K562 (cell line): ENCODE measurements around the gene GPX5. TPM values are rescaled to one million over a fixed set of nuclear protein-coding genes. Genes with fewer than 3 reads are reported as not detected.
"Not testable (repeated sequence)": the region's sequence is repeated elsewhere in the genome, so short reads cannot be mapped to it uniquely, and the experiment has no call there.

Source experiments
- ATF7 ChIP-seq: fragments of 450-650 bp; IDR thresholded peaks from 2 replicates; pipeline ENCODE4 v1.7.1; 2014; ENCODE audit warnings: mild to moderate bottlenecking, moderate library complexity
- BCL6 ChIP-seq: fragments of 250-450 bp; sonication (Bioruptor Pico); IDR thresholded peaks from 2 replicates; pipeline ENCODE4 v1.4.0; 2020
- CHAMP1 ChIP-seq: fragments of 450-650 bp; IDR thresholded peaks from 2 replicates; pipeline ENCODE4 v1.6.1; 2016; ENCODE audit warnings: mild to moderate bottlenecking
- DEAF1 ChIP-seq: fragments of 450-650 bp; formaldehyde crosslinking; IDR thresholded peaks from 2 replicates; pipeline ENCODE4 v1.4.0; 2020; ENCODE audit warnings: mild to moderate bottlenecking, moderate library complexity
- EHMT2 ChIP-seq: fragments of 450-650 bp; IDR thresholded peaks from 2 replicates; pipeline ENCODE4 v1.6.1; 2018; ENCODE audit warnings: antibody characterized with exemption
- FOSL1 ChIP-seq: fragments of 200-800 bp; sonication (Bioruptor generic); conservative IDR thresholded peaks from 2 replicates; pipeline ENCODE4 v1.6.1; 2016; ENCODE audit warnings: missing genetic modification characterization, missing compliant biosample characterization
- FOXM1 ChIP-seq, 2 experiments: fragments of 450-650 bp in 1 of 2; sonication (generic) in 1 of 2; formaldehyde crosslinking in 1 of 2; IDR thresholded peaks; 2 replicates each; pipeline versions ENCODE4 v1.6.1 to v1.9.0; 2017 to 2022; ENCODE audit warnings: low read depth in 2 of 2, mild to moderate bottlenecking in 2 of 2, missing genetic modification reagents in 1 of 2, moderate library complexity in 1 of 2
- HDAC1 ChIP-seq, 2 experiments: fragments of 450-650 bp; IDR thresholded peaks; 2 replicates each; pipeline ENCODE4 v1.6.1; 2016 to 2017; ENCODE audit warnings: inconsistent platforms in 1 of 2, mild to moderate bottlenecking in 1 of 2, moderate library complexity in 1 of 2
- HDAC3 ChIP-seq: fragments of 450-650 bp; IDR thresholded peaks from 2 replicates; pipeline ENCODE4 v1.6.1; 2018; ENCODE audit warnings: borderline replicate concordance, mild to moderate bottlenecking, moderate library complexity; ENCODE audit not compliant: partially characterized antibody
- MEF2D ChIP-seq: conservative IDR thresholded peaks from 2 replicates; pipeline ENCODE4 v1.6.1; 2016; ENCODE audit warnings: low read depth, missing genetic modification characterization, missing compliant biosample characterization
- MEIS2 ChIP-seq: fragments of 450-650 bp; IDR thresholded peaks from 2 replicates; pipeline ENCODE4 v1.6.1; 2014; ENCODE audit warnings: mild to moderate bottlenecking; ENCODE audit not compliant: partially characterized antibody
- MYC ChIP-seq, 2 experiments: fragments of 250-450 bp in 1 of 2; sonication (Bioruptor Pico) in 1 of 2; IDR thresholded peaks; 2 replicates each; pipeline versions ENCODE4 v1.5.1 to v1.6.1; 2012 to 2021; ENCODE audit warnings: low read depth in 2 of 2, borderline replicate concordance in 1 of 2, improper control_type of control experiment in 1 of 2, low read length in 1 of 2, mild to moderate bottlenecking in 1 of 2, moderate library complexity in 1 of 2
- NCOR1 ChIP-seq: fragments of 450-650 bp; IDR thresholded peaks from 2 replicates; pipeline ENCODE4 v1.6.1; 2016; ENCODE audit warnings: mild to moderate bottlenecking, moderate library complexity
- NFATC3 ChIP-seq: fragments of 450-650 bp; IDR thresholded peaks from 2 replicates; pipeline ENCODE4 v1.6.1; 2017; ENCODE audit warnings: mild to moderate bottlenecking
- NFIC ChIP-seq: fragments of 450-650 bp; IDR thresholded peaks from 2 replicates; pipeline ENCODE4 v1.6.1; 2017; ENCODE audit warnings: mild to moderate bottlenecking, inconsistent platforms
- NR4A1 ChIP-seq, 2 experiments: fragments of 250-450 bp in 1 of 2; fragments of 450-650 bp in 1 of 2; sonication (Bioruptor Pico) in 1 of 2; IDR thresholded peaks; 2 replicates each; pipeline versions ENCODE4 v1.4.0 to v1.6.1; 2016 to 2020; ENCODE audit warnings: mild to moderate bottlenecking in 2 of 2, missing compliant biosample characterization in 1 of 2, missing genetic modification characterization in 1 of 2, moderate library complexity in 1 of 2
- SMAD1 ChIP-seq: fragments of 150-350 bp; IDR thresholded peaks from 2 replicates; pipeline ENCODE4 v1.6.1; 2014; ENCODE audit warnings: low read length, low read depth; ENCODE audit not compliant: partially characterized antibody
- SOX6 ChIP-seq: fragments of 450-650 bp; IDR thresholded peaks from 2 replicates; pipeline ENCODE4 v1.6.1; 2014; ENCODE audit warnings: mild to moderate bottlenecking
- STAT5A ChIP-seq: IDR thresholded peaks from 2 replicates; pipeline ENCODE4 v1.6.1; 2012; ENCODE audit warnings: low read length, inconsistent platforms, borderline replicate concordance
- ZNF316 ChIP-seq: fragments of 450-650 bp; IDR thresholded peaks from 2 replicates; pipeline ENCODE4 v1.6.1; 2016
- polyA plus RNA-seq, 8 experiments: library from polyadenylated mRNA; depleted of rRNA in 4 of 8; stranded (reverse) in 5 of 8; unstranded in 3 of 8; fragments of >200 nt; fragmentation: Nextera tagmentation in 2 of 8; fragmentation: Illumina TruSeq in 1 of 8; extraction: Ambion mirVana in 2 of 8; extraction: Trizol in 1 of 8; gene quantifications; 2 replicates each; pipeline versions ENCODE4 v1.2.1 to v1.2.3, GENCODE V29; 2011 to 2014; ENCODE audit warnings: inconsistent platforms in 1 of 8, missing spikeins in 1 of 8
- total RNA-seq, 7 experiments: library from RNA; depleted of rRNA in 6 of 7; stranded (reverse); fragments of >200 nt in 6 of 7; fragmentation: Illumina TruSeq in 2 of 7; extraction: Trizol in 2 of 7; gene quantifications; 2 replicates each; pipeline versions ENCODE4 v1.2.1 to v1.2.3, GENCODE V29; 2011 to 2021; ENCODE audit warnings: low replicate concordance in 1 of 7
- TF ChIP-seq, protein P1 (sequence below): fragments of 450-650 bp; formaldehyde crosslinking; IDR thresholded peaks from 2 replicates; pipeline ENCODE4 v1.4.0; 2020; ENCODE audit warnings: mild to moderate bottlenecking
- TF ChIP-seq, protein P2 (sequence below): IDR thresholded peaks from 2 replicates; pipeline ENCODE4 v1.6.1; 2012; ENCODE audit warnings: low read depth, low read length, improper control_type of control experiment, borderline replicate concordance

GPX5 gene
- total and polyA plus RNA-seq, 9 of the 15 experiments (the other 6 are each of a cell fraction or from before 2014, with no cell fraction given) = 0.07 to 0.18 (median 0.15) TPM; not detected in 6

- TF ChIP-seq CHAMP1 = peak; percentile 98
- peak; percentile 42; the same call in 1 of the 2 replicates for TF ChIP-seq DEAF1
- TF ChIP-seq FOXM1 (IDR thresholded peaks at IDR 0.05; ENCODE audit: low read depth) = peak; percentile 98
- not testable (repeated sequence) for TF ChIP-seq FOXM1 (CRISPR knock-in tag; IDR thresholded peaks at IDR 0.05; ENCODE audit: low read depth); MYC (CRISPR knock-in tag; IDR thresholded peaks at IDR 0.05; ENCODE audit: borderline replicate concordance, low read depth); NR4A1 (CRISPR knock-in tag; IDR thresholded peaks at IDR 0.05)
- TF ChIP-seq NFATC3 = 0 out of 2 replicates have a peak, but pooled peaks have one; percentile 61
- peak; percentile 97 for TF ChIP-seq SOX6
- TF ChIP-seq MYC (IDR thresholded peaks at IDR 0.05; ENCODE audit: low read depth, low read length) = 0 out of 2 replicates have a peak, but pooled peaks have one; percentile 19
- peak; percentile 34; the same call in 1 of the 2 replicates for TF ChIP-seq ZNF316
- peak; percentile 54 for TF ChIP-seq EHMT2
- TF ChIP-seq NR4A1 (tag; IDR thresholded peaks at IDR 0.05) = 0 out of 2 replicates have a peak, but pooled peaks have one; percentile 49
- peak; percentile 93 for TF ChIP-seq HDAC3
- peak; percentile 98 for TF ChIP-seq NCOR1
- peak; percentile 44 for TF ChIP-seq MEIS2
- TF ChIP-seq MEF2D = peak; percentile 76; the same call in 1 of the 2 replicates
- peak; percentile 58 for TF ChIP-seq ATF7
- TF ChIP-seq HDAC1 (IDR thresholded peaks at IDR 0.05) = peak; percentile 37 to 96; a peak in 2 of 4 replicates
- TF ChIP-seq, protein P1, sequence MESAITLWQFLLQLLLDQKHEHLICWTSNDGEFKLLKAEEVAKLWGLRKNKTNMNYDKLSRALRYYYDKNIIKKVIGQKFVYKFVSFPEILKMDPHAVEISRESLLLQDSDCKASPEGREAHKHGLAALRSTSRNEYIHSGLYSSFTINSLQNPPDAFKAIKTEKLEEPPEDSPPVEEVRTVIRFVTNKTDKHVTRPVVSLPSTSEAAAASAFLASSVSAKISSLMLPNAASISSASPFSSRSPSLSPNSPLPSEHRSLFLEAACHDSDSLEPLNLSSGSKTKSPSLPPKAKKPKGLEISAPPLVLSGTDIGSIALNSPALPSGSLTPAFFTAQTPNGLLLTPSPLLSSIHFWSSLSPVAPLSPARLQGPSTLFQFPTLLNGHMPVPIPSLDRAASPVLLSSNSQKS (CRISPR knock-in tag) = 0 out of 2 replicates have a peak, but pooled peaks have one; percentile 79
- TF ChIP-seq FOSL1 (tag) = peak; percentile 81
- TF ChIP-seq NFIC = peak; percentile 92
- TF ChIP-seq, protein P2, sequence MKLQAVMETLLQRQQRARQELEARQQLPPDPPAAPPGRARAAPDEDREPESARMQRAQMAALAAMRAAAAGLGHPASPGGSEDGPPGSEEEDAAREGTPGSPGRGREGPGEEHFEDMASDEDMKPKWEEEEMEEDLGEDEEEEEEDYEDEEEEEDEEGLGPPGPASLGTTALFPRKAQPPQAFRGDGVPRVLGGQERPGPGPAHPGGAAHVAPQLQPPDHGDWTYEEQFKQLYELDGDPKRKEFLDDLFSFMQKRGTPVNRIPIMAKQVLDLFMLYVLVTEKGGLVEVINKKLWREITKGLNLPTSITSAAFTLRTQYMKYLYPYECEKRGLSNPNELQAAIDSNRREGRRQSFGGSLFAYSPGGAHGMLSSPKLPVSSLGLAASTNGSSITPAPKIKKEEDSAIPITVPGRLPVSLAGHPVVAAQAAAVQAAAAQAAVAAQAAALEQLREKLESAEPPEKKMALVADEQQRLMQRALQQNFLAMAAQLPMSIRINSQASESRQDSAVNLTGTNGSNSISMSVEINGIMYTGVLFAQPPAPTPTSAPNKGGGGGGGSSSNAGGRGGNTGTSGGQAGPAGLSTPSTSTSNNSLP = 0 out of 2 replicates have a peak, but pooled peaks have one; percentile 10
- peak; percentile 71; the same call in 1 of the 2 replicates for TF ChIP-seq STAT5A
- TF ChIP-seq BCL6 (CRISPR knock-in tag) = peak; percentile 66; the same call in 1 of the 2 replicates
- peak; percentile 75 for TF ChIP-seq SMAD1
Measured at GRCh38 chr6:28547003-28547402, 21.3 kb downstream of the GPX5 start (continued).
